Measurements from ENCODE around the gene CLTCL1.

- no peak for TF ChIP-seq CTCF (IDR thresholded peaks at IDR 0.05 in 2 of 3, conservative IDR thresholded peaks at IDR 0.05 in 1 of 3; ENCODE audit: borderline replicate concordance in 1 of 3, insufficient read depth in 1 of 3, low read depth in 2 of 3, low read length in 2 of 3)
- TF ChIP-seq POLR2A (IDR thresholded peaks at IDR 0.05; ENCODE audit: borderline replicate concordance, extremely low read depth, insufficient read depth, insufficient read length): no peak
- TF ChIP-seq POLR2AphosphoS5 (IDR thresholded peaks at IDR 0.05; ENCODE audit: low read depth, low read length): no peak
- TF ChIP-seq YY1 (IDR thresholded peaks at IDR 0.05; ENCODE audit: extremely low read depth, insufficient replicate concordance, low read depth, low read length): no peak
- TF ChIP-seq EZH2 (IDR thresholded peaks at IDR 0.05): no peak
- TF ChIP-seq REST (IDR thresholded peaks at IDR 0.05; ENCODE audit: low read depth): no peak
Observed at GRCh38 chr22:19176732-19177131, 114.8 kb downstream of the CLTCL1 start.
